ENCODE measurements around the gene SLC25A18. TPM values are rescaled to one million over a fixed set of nuclear protein-coding genes. Genes with fewer than 3 reads are reported as not detected.

Gene SLC25A18
- total and polyA plus RNA-seq, 2 of the 8 experiments (the other 6 are each of a cell fraction or from before 2014, with no cell fraction given) = 2.8 to 2.9 TPM

- no peak for TF ChIP-seq CHD7 (IDR thresholded peaks at IDR 0.05; ENCODE audit: insufficient replicate concordance, low read length)
Measured at GRCh38 chr22:17638432-17639246, 75.3 kb downstream of the SLC25A18 start, which contains the start of gene BCL2L13 (continued).
